Hematopoietic multipotent progenitor cell treated with erythropoietin and hydrocortisone succinate and interleukin-3 and kit ligand, for 4 days (in vitro differentiated cells): ENCODE results near the gene SLC5A6.
"Not testable (repeated sequence)": the region's sequence is repeated elsewhere in the genome, so short reads cannot be mapped to it uniquely, and the experiment has no call there.

ENCODE experiments used
- DNase-seq: peaks from one replicate; pipeline ENCODE4 v3.0.0-alpha.2; 2015

Gene SLC5A6

DNA sequence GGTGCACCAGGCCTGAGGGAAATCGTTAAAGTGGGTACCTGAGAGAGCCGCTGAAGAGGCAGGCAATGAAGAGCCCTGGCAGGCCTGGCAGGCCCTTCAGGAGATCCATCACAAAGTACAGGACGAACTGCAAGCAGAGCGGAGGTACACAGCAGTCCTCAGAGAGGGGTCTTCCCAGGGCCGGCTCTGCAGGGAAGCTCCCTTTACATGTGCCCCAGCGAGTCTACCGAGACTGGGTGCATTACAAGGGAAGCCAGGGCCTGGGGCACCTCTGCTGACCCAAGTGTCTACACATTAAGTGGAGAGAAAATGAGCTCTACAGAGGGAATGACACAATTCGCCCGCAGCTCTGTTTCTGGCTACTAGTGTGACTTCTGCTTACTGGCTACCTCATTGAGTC lies 8.3 kb downstream of the SLC5A6 start:
- no peak for DNase-seq

DNA sequence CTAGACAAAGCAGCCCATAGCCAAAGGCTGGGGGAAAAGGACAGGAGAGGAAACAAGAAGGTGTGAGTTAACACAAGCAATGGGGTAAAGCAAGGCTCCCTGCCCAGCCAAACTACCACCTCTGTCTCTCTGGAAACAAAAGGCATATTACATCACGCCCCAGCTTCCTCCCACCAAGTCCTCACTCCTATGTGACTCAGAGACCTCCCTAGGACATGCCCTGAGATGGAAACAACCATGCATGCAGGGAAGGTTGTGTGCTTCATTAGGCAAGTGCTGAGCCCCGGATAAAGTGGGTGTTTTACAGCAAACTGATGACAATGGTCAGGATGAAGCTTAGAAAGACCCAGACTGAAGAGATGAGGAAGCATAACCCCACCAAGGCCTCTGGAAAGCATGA lies 9.2 kb downstream of the SLC5A6 start:
- no peak for DNase-seq

DNA sequence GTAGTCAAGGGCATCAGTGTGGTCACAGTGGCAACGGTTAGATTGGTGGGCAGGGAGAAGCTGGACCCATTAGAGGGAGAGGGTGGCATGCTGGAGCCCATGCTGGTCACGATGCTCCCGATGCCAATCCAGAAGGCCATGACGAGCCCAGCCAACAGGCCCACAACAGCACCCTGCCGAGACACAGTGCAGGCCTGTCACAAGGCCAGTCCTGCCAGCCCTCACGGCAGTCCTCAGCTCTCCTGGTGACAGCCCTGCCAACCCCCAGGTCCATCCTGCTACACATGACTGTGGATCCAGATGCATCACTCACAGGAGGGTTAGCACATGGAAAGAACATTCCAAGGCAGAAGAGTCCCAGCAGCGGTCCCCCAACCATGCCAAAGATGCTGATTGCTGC lies 10.4 kb downstream of the SLC5A6 start:
- DNase-seq: no peak

DNA sequence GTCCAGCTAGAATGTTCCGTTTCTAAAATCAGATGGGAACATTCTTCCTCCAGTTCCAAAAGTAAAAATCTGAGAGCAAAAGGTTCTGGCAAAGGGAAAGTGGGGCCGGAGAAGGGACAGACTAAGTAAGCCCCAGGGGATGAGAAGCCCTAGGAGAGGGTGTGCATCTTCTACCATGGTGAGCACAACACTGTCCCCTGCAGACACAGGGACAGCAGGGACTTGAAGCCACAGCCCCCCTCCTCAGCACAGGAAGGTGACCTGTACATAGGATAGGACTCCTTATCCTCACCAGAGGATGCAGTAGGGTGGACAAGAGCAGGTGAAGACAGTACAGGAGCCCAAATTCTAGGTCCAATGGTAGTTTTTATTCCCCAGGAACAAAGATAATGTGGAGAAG lies 12.8 kb downstream of the SLC5A6 start:
- DNase-seq: no peak

- no peak for DNase-seq
These were observed 13.4 kb downstream of the SLC5A6 start for GRCh38 chr2:27198627-27199026.

DNA sequence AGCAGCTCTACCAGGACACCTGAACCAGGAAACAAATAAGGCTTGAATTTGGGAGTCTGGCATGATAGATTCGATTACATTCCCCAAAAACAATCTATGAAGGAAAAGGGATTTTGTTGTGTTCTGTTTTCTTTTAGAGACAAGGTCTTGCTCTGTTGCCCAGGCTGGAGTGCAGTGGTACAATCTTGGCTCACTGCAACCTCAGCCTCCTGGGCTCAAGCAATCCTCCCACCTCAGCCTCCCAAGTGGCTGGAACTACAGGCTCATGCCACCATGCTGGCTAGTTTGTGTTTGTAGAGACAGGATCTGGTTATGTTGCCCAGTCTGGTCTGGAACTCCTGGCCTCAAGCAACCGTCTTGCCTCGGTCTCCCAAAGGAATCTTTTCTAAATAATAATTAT lies 14.0 kb downstream of the SLC5A6 start:
- DNase-seq: not testable (repeated sequence)

DNA sequence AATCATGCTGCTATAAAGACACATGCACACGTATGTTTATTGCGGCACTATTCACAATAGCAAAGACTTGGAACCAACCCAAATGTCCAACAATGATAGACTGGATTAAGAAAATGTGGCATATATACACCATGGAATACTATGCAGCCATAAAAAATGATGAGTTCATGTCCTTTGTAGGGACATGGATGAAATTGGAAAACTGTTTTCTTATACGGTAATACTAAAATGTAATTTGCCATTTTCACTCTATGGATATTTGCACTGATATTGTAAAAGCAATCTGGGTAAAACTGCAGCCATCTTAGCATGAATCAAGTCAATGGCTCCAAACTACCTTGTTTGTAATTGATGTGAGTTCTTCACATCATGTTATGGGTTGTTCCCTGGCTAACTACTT lies 16.3 kb downstream of the SLC5A6 start:
- not testable (repeated sequence) for DNase-seq

DNA sequence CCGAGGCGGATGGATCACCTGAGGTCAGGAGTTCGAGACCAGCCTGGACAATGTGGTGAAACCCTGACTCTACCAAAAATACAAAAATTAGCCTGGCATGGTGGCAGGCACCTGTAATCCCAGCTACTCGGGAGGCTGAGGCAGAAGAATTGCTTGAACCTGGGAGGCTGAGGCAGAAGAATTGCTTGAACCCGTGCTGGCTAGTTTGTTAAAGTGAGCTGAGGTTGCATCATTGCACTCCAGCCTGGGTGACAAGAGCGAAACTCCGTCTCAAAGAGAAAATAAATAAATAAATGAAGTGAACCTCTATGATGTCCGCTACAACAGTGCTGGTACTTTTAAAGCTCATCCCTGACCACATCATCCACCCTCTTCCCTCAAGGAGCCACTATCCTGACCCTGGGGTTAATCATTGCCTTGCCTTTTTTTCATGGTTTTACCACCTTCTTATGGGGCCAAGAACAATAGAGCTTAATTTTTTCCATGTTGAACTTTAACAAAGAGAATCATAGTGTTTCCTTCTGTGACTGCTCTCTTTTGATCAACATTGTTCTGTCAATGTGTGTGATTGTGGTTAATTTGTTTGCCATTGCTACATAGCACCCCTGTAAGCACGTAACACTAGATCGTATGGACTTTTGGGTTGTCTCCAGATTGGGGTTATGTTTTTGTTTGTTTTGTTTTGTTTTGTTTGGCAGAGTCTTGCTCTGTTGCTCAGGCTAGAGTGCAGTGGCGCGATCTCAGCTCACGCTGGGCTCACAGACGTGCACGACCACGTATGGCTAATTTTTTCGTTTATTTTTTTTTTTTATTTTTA lies 17.3 kb downstream of the SLC5A6 start:
- DNase-seq: no peak

DNA sequence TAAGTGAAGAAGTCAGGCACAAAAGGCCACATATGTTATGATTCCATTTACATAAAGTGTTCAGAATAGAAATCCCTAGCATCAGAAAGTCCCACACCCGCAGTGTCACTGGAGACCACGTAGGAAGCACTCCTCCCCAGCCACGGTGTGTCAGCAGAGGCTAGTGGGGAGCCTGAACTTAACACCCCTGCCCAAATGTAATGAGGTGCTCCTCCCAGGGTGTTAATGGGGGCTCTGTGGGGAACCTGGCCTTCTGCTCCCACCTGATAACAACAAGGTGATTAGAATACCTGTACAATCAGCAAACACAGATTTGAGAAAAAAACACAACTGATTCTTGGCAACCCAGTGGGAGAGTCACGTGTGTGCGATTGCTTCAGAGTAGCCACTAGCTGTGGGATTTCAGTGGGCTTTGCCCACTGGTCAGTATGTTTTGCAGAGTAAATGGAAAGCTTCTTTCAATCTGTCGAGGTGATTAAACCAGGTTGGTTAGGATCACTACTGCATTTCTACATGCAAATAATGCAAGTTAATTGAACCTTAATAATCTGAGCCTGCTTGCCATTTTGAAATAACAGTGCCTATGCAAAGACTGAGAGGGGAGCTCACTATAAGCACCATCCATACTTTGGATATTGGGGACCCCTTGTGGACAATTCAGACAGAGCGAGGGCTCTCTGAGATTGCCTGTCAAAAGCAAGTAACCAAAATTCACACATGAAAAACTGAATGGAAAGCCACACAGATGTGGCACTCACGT lies 20.8 kb downstream of the SLC5A6 start:
- DNase-seq: peak; percentile 89

DNA sequence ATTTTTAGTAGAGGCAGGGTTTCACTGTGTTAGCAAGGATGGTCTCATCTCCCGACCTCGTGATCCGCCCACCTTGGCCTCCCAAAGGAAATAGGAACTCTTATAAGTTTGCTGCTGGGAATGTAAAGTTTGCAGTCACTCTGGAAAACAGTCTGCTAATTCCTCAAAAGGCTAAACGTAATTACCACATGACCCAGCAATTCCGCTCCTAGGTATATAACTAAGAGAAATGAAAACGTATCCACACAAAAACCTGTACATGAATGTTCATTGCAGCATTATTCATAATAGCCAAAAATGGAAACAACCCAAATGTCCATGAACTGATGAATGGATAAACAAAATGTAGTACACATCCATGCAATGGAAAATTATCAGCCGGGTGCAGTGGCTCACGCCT lies 22.1 kb downstream of the SLC5A6 start:
- DNase-seq: no peak

DNA sequence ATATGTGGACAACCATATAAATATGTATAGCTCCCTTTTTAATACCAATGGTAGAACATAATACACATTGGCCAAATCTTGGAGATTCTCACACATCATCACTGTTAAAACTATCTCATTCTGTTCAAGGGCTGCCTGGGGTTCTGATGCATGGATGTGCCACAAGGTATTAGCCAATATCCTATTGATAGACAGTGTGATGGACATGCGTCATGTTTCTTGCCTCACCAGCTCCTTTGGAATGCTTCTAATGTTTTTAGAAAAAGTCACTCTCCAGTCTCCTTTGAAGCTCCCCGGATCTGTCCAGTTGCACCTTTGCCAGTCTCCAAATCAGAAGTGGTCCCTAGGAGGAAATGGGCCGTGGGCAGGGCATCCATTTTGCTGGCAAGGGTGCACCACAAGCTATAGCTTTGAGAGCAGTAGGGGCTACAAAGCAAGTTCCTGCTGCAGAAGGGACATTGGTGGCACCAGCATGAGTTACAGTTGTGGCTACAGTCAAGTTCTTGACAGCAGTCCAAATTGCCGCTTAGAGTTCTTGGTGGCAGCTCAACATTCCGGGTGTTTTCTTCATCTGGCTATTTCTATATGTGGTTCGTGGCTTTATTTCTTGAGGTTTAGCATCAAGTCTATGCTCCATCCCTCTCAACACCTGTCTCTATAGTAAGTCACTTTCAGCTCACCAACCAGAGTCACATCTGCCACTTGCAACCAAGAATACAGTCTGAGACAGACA lies 25.3 kb downstream of the SLC5A6 start:
- no peak for DNase-seq

DNA sequence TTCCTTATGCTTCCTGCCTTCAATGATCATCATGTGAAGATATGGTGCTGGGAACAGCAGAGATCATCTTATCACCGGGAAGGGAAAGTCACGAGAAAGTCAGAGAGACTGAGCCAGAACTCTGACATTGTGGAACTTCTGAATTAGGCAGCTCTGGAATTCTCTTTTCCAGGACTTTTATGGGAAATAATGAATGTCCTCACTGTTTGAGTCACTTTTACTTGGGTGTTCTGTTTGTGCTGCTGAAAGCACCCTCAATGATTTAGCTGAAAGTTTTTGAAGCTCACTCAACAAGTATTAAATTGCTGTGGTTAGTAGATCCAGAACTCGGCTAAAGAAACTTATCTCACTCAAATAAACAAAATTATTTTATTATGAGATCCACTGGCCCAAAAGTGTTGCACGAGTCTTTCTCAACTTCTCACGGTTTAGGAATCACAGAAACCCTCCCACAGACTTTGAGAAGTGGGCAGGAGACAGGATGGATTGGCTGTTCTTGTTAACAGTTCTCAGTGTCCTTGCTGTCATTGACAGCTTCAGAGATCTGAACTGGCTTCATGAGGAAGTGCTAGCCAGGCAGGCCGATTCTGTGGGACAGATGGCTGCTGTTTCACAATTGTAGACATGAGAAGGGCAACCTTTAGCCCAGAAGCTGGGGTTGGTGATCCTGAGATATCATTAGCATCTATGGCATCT lies 26.6 kb downstream of the SLC5A6 start:
- peak; percentile 81 for DNase-seq

DNA sequence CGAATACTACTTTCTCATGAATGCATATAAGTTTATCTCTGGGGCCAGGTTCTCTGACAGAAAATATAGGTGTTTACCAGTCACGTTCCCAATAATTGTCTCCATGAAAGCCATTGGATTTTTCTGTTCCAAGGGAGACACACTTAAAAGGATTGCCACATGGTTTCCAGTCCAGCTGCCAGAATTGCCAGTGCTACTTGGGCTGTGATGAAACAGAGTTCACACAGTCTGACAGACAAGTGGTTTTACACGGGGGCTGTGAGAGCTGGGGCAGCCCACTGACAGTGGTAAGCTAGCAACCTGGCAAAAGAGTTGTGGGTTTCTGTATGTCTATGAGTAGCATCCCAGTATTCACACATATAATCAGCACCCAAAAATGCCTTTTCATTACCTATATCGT lies 28.0 kb downstream of the SLC5A6 start:
- peak; percentile 20 for DNase-seq

DNA sequence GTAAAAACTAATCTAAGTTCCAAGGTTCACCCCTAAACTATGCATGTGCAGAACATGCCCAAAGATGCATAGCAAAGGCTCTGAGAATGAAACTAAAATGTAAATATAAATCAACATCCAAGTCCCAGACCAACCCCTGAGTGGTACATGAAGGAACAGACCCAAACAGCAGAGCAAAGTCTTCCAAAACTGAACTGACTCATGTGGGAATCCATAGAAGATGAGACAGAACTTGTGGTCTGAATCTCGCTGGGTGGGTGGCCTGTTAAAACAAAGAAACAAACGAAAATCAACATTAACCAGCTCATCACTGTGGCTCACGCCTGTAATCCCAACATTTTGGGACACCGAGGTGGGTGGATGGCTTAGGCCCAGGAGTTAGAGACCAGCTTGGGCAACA lies 29.7 kb downstream of the SLC5A6 start:
- DNase-seq: no peak

DNA sequence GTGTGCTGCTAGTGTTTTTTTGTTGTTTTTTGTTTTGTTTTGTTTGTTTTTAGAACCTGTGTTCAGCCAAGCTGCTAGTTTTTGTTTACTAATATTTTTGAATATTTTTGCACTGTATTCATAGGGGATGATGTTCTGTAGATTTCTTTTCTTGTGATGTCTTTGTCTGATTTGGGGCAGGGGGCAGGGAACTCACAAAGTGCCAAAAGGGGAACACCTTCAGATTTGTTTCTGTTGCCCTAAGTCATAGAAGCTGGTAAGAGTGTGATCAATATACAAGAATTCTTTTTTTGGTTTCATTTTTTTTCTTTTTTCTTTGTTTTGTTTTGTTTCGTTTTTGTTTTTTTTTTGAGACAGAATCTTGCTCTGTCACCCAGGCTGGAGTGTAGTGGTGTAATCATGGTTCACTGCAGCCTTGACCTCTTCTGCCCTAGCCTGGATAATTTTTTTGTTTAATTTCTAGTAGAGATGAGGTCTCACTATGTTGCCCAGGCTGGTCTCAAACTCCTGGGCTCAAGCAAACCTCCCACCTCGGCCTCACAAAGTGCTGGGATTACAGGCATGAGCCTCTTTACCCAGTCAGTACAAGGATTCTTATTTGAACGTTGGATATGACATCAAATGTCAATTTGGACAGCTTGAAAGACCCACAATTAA lies 32.6 kb downstream of the SLC5A6 start:
- no peak for DNase-seq

DNA sequence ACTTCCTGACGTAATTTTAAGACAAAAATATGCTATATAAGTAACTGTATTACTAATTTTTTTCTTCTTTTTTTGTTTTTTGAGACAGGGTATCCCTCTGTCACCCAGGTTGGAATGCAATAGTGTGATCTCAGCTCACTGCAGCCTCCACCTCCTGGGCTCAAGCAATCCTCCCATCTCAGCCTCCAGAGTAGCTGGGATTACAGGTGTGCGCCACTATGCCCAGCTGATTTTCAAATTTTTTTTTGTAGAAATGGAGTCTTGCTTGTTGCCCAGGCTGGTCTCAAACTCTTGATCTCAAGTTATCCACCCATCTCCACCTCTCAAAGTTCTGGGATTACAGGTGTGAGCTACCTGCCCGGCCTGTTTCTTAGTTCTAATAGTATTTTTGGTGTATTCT lies 33.6 kb downstream of the SLC5A6 start:
- no peak for DNase-seq

- DNase-seq: no peak
These were observed 34.4 kb downstream of the SLC5A6 start for GRCh38 chr2:27177441-27178351.

- DNase-seq: not testable (repeated sequence)
These were observed 36.3 kb downstream of the SLC5A6 start for GRCh38 chr2:27175781-27176180.

- DNase-seq: no peak
These were observed 36.7 kb downstream of the SLC5A6 start for GRCh38 chr2:27175330-27175729.

DNA sequence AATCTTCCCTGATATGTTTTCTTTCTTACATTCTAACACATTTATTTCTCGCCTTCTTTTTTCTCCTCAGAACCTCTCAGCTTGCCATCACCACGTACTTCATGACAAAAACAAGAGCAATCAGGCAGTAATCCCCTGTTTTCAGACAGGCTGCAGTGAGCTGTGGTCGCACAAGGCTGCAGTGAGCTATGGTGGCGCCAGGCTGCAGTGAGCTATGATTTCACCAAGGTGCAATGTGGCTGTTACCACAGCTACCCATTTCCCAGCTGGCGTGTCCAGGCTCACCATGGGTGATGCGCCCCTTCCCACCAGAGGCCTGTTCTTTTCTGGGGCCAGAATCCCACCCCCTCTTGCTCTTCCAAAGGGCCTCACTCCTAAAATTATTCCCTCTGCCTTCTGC lies 37.4 kb downstream of the SLC5A6 start:
- DNase-seq: no peak

GRCh38 chr2:27171351-27171848 lies 40.7 kb downstream of the SLC5A6 start:
- no peak for DNase-seq
